Activated CD4-positive, alpha-beta T cell treated with anti-CD3 and anti-CD28 coated beads, Interleukin-2, amount 50 U/mL, for 1 hour (primary cell): ENCODE data around the gene PLXDC2.
"Not testable (repeated sequence)": the region's sequence is repeated elsewhere in the genome, so short reads cannot be mapped to it uniquely, and the experiment has no call there.

ENCODE experiments used
- DNase-seq: peaks from one replicate; pipeline ENCODE4 v3.0.0-alpha.2; 2020

The PLXDC2 gene

GRCh38 chr10:20133669-20134189 is 317.5 kb downstream of the PLXDC2 start:
- no peak for DNase-seq

GRCh38 chr10:20142311-20142710 is 326.1 kb downstream of the PLXDC2 start:
- DNase-seq: no peak

- DNase-seq: no peak
Observed at GRCh38 chr10:20144268-20144667, 328.0 kb downstream of the PLXDC2 start.

- no peak for DNase-seq
Observed at GRCh38 chr10:20146004-20146403, 329.8 kb downstream of the PLXDC2 start.

GRCh38 chr10:20147684-20148083 is 331.5 kb downstream of the PLXDC2 start:
- no peak for DNase-seq

- no peak for DNase-seq
Observed at GRCh38 chr10:20156511-20156910, 340.3 kb downstream of the PLXDC2 start.

- DNase-seq: no peak
Observed at GRCh38 chr10:20157314-20157713, 341.1 kb downstream of the PLXDC2 start.

- DNase-seq: no peak
Observed at GRCh38 chr10:20158086-20158485, 341.9 kb downstream of the PLXDC2 start.

- DNase-seq: no peak
Observed at GRCh38 chr10:20162123-20162522, 345.9 kb downstream of the PLXDC2 start.

GRCh38 chr10:20166096-20166675 is 350.0 kb downstream of the PLXDC2 start:
- no peak for DNase-seq

- no peak for DNase-seq
Observed at GRCh38 chr10:20170661-20171060, 354.4 kb downstream of the PLXDC2 start.

- no peak for DNase-seq
Observed at GRCh38 chr10:20173046-20173445, 356.8 kb downstream of the PLXDC2 start.

- no peak for DNase-seq
Observed at GRCh38 chr10:20175719-20176118, 359.5 kb downstream of the PLXDC2 start.

GRCh38 chr10:20180766-20181165 is 364.5 kb downstream of the PLXDC2 start:
- DNase-seq: no peak

GRCh38 chr10:20181434-20181833 is 365.2 kb downstream of the PLXDC2 start:
- DNase-seq: no peak

- DNase-seq: no peak
Observed at GRCh38 chr10:20185116-20185515, 368.9 kb downstream of the PLXDC2 start.

- not testable (repeated sequence) for DNase-seq
Observed at GRCh38 chr10:20191392-20191791, 375.2 kb downstream of the PLXDC2 start.

- DNase-seq: no peak
Observed at GRCh38 chr10:20195076-20195475, 378.8 kb downstream of the PLXDC2 start.

GRCh38 chr10:20200758-20201157 is 384.5 kb downstream of the PLXDC2 start:
- no peak for DNase-seq

- DNase-seq: no peak
Observed at GRCh38 chr10:20202337-20202736, 386.1 kb downstream of the PLXDC2 start.

GRCh38 chr10:20207653-20208052 is 391.4 kb downstream of the PLXDC2 start:
- no peak for DNase-seq

GRCh38 chr10:20209098-20209497 is 392.9 kb downstream of the PLXDC2 start:
- DNase-seq: not testable (repeated sequence)

GRCh38 chr10:20215547-20216152 is 399.4 kb downstream of the PLXDC2 start:
- no peak for DNase-seq

- DNase-seq: no peak
Observed at GRCh38 chr10:20221356-20221755, 405.1 kb downstream of the PLXDC2 start.

GRCh38 chr10:20228729-20229128 is 412.5 kb downstream of the PLXDC2 start:
- DNase-seq: no peak
